Ramos (cell line): ENCODE results near the gene AFM.

ENCODE experiments used
- in situ Hi-C: fragments of 300-500 bp; cut with MboI; formaldehyde crosslinking; loops from one replicate; pipeline ENCODE4 v1.14.3; 2022; ENCODE audit warnings: low sequenced_read_pairs; ENCODE audit not compliant: unreplicated experiment

Gene AFM

GRCh38 chr4:73450398-73451004 is 31.0 kb upstream of the AFM start:
- in situ Hi-C loops: no loop called here

- in situ Hi-C loops: no loop called here
These were observed 30.1 kb upstream of the AFM start for GRCh38 chr4:73451404-73451803.

- in situ Hi-C loops: no loop called here
These were observed 29.4 kb upstream of the AFM start for GRCh38 chr4:73451981-73452747.

GRCh38 chr4:73452953-73453700 is 28.4 kb upstream of the AFM start:
- in situ Hi-C loops: no loop called here

DNA sequence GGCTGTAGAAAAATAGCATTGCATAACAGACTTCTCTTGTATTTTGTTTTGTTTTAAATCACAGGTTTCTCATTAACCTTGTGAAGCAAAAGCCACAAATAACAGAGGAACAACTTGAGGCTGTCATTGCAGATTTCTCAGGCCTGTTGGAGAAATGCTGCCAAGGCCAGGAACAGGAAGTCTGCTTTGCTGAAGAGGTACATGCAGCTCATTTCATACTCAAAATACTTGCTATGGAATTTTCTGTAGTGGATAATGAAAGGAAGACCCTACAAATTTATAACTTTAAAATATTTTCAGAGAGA is 27.9 kb upstream of the AFM start:
- in situ Hi-C loops: no loop called here

DNA sequence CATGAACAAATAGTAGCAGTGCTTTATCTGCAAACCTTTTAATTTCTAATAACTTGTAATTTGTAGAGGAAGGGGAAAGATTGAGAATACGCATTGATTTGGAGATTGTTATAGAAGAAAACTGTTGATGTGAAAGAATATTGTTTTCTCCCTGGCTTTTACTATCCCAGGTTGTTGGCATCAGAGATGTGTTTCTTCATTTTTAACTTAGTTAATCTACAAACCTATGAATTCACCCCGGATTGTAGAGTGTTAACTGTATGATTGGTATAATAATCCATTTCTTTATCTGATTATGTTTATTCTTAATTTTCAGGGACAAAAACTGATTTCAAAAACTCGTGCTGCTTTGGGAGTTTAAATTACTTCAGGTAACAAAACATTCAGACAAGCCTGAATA is 26.6 kb upstream of the AFM start:
- in situ Hi-C loops: no loop called here

DNA sequence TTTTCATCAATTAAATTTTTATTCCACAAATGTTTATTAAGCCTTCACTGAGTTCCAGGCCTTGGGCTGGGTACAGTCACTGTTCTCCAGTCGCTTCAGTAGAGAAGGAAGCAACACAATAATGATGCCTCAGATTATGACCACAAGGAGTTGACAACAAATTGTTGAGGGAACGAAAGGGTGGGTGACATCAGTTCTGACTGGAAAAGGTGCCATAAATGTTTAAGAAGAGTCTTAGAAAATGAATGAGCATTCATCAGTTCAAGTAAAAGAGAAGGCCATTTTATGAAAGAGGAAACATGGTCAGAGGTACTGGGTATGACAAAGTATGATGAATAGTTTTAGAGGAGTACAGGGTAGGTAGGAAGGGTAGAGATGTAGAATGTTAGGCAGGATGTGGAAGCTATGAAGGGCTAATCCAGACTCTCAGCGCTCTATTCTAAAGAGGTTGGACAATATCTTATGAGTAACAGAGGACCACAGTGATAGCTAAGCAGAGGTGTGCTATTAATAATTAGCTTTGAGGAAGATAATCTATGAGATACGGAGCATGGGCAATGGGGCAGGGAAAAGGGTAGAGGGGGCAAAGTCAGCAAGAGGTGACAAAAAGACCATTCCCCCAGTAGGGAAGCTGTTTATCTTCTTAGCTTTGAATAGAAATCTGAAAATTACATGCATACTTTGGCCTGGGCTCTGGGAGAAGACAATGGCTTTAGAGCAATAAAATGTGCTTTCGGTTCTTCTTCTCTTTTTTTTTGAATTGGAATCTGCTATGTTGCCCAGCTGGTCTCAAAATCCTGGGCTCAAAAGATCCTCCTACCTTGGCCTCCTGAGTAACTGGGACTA is 25.1 kb upstream of the AFM start:
- in situ Hi-C loops: no loop called here

- in situ Hi-C loops: no loop called here
These were observed 23.1 kb upstream of the AFM start for GRCh38 chr4:73458184-73459047.

- in situ Hi-C loops: no loop called here
These were observed 22.5 kb upstream of the AFM start for GRCh38 chr4:73459048-73459421.

DNA sequence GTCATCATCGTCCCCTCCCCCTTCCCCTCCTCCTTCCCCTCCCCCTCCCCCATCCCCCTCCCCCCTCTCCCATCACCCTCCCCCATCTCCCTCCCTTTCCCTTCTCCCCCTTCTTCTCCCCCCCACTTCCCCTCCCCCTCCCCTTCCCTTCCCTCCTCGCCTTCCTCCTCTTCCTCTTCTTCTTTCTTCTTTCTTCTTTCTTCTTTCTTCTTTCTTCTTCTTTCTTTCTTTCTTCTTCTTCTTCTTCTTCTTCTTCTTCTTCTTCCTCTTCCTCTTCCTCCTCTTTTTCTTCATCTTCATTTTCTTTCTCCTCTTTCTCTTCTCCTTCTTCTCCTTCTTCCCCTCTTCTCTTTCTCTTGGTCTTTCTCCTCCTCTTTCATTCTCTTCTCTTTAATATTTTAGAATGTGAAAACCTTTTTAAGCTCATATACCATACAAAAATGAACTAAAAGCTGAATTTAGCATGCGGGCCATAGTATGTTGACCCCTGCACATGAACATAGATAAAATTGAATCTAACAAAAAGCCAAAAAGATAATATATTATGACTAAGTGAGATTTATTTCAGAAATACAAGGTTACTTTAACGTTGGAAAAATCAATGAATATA is 20.5 kb upstream of the AFM start:
- in situ Hi-C loops: no loop called here

DNA sequence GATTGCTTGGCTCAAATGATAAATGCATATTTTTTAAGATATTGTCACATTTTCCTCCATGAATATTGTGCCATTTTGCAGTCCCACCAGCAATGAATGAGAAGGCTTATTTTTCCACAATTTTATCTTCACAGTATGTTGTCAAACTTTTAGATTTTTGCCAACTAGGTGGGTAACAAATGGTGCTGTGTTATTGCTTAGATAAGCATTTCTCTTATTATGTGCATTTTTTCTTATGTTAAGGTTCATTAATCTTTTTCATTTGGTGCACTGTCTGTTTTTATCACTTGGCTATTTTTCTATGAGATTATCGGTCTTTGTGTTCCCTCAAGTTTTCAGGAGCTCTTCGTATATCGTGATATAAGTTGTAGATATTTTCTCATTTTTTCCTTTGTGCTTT is 13.4 kb upstream of the AFM start:
- in situ Hi-C loops: no loop called here

DNA sequence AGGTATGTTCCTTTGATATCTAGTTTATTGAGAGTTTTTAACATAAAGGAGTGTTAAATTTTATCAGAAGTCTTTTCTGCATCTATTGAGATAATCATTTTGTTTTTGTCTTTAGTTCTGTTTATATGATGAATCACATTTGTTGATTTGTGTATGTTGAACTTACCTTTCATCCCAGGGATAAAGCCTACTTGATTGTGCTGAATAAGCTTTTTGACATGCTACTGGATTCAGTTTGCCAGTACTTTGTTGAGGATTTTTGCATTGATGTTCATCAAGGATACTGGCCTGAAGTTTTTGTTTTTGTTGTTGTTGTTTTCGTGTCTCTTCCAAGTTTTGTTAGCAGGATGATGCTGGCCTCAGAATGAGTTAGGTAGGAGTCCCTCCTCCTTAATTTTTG is 10.8 kb upstream of the AFM start:
- in situ Hi-C loops: no loop called here

- in situ Hi-C loops: no loop called here
These were observed 4.4 kb upstream of the AFM start for GRCh38 chr4:73477176-73477575.

- in situ Hi-C loops: no loop called here
These were observed 2.2 kb upstream of the AFM start for GRCh38 chr4:73479323-73479722.

DNA sequence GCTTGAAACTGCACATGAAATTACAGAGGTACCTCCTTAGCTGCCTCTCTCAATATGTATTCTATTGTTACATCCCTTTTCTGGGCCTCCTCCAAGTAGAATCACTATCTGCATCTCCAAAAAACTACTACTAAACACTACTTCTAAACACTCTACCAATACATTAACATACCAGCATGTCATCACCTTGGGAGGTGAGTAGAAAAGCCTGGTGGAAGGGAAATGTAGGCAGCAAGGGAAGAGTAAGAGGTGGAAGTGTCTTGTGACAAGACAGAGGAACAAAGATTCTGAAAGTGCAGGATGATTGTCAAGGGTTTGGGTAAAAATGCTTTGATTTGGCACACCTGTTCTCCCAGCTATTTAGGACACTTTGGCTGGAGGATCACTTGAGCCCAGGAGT is 3.5 kb downstream of the AFM start:
- in situ Hi-C loops: no loop called here

GRCh38 chr4:73485596-73485995 is 4.1 kb downstream of the AFM start:
- in situ Hi-C loops: no loop called here

DNA sequence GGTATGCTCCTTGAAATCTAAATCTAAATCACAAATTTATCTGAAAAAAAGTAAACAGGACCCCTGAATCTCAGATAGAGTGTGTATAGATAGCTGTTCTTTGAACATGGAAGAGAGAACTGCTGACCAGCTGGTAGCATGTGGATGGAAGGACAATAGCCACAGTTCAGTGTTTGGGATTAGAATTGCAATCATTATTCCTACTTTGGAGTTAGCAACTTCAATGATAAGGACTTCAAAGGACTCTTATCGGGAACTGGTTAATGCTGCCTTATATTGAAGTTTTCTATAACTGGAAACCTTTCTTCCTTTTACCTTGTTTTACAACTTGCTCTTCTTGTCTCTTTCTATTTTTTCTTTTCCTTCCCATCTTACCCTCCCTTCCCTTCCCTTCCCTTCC is 5.0 kb downstream of the AFM start:
- in situ Hi-C loops: no loop called here

GRCh38 chr4:73487233-73487632 is 5.7 kb downstream of the AFM start:
- in situ Hi-C loops: no loop called here

- in situ Hi-C loops: no loop called here
These were observed 18.6 kb downstream of the AFM start for GRCh38 chr4:73499996-73500765.
